AML-193 (cell line): ENCODE results near the gene MDH1B.
"Not testable (repeated sequence)": the region's sequence is repeated elsewhere in the genome, so short reads cannot be mapped to it uniquely, and the experiment has no call there.

Experiments used
- DNase-seq, 2 experiments: peaks; one replicate each; lab custom pipeline; 2025; lab: John Stamatoyannopoulos, UW

MDH1B gene

GRCh38 chr2:206765242-206766056 is at the start of gene MDH1B, which contains the start of gene FASTKD2:
Gene MDH1B (minus strand): TSS chr2:206765328. CDS start chr2:206765271, 57 bp downstream.
Gene FASTKD2 (plus strand): TSS chr2:206765606. CDS start chr2:206766694, 1,088 bp downstream.
- peak; percentile 88 to 94 for DNase-seq

- DNase-seq = no peak
These were observed 49.4 kb upstream of the MDH1B start for GRCh38 chr2:206814498-206814897.

GRCh38 chr2:206812471-206812870 is 47.3 kb upstream of the MDH1B start:
- not testable (repeated sequence) for DNase-seq

GRCh38 chr2:206807624-206808023 is 42.5 kb upstream of the MDH1B start:
- DNase-seq = not testable (repeated sequence)

- DNase-seq = no peak
These were observed 40.9 kb upstream of the MDH1B start for GRCh38 chr2:206805887-206806607.

GRCh38 chr2:206804326-206804725 is 39.2 kb upstream of the MDH1B start:
- DNase-seq = no peak

- DNase-seq = no peak
These were observed 37.8 kb upstream of the MDH1B start for GRCh38 chr2:206802654-206803514.

- no peak for DNase-seq
These were observed 36.5 kb upstream of the MDH1B start for GRCh38 chr2:206801418-206802189.

- peak; percentile 72 to 75 for DNase-seq
These were observed 35.6 kb upstream of the MDH1B start for GRCh38 chr2:206800506-206801417.

- DNase-seq = peak; percentile 83 to 85
These were observed 34.0 kb upstream of the MDH1B start for GRCh38 chr2:206799083-206799482.

GRCh38 chr2:206798000-206798399 is 32.9 kb upstream of the MDH1B start:
- peak; percentile 78 to 79 for DNase-seq

- DNase-seq = no peak
These were observed 32.2 kb upstream of the MDH1B start for GRCh38 chr2:206797376-206797775.

- no peak for DNase-seq
These were observed 27.5 kb upstream of the MDH1B start for GRCh38 chr2:206792645-206793044.

GRCh38 chr2:206790311-206790935 is 25.3 kb upstream of the MDH1B start:
- DNase-seq = no peak

- DNase-seq = no peak
These were observed 19.6 kb upstream of the MDH1B start for GRCh38 chr2:206784559-206785353.

GRCh38 chr2:206783718-206784117 is 18.6 kb upstream of the MDH1B start:
- peak in 1 of 2 experiments; percentile 25 for DNase-seq

GRCh38 chr2:206780671-206781070 is 15.5 kb upstream of the MDH1B start:
- no peak for DNase-seq

- DNase-seq = no peak
These were observed 11.3 kb upstream of the MDH1B start for GRCh38 chr2:206776432-206776831.

GRCh38 chr2:206774871-206775270 is 9.7 kb upstream of the MDH1B start:
- DNase-seq = no peak
